GM18517 (cell line): Measurements from ENCODE around the gene MOV10.
A peak's percentile ranks its signal among the peaks of the same experiment; 100 is the strongest.

Experiments used
- ATAC-seq: cut with Tn5 transposase; IDR thresholded peaks from one replicate; pipeline ENCODE4 v1.9.1; 2021; ENCODE audit warnings: mild to moderate bottlenecking, moderate library complexity; ENCODE audit not compliant: unreplicated experiment

MOV10 gene

DNA sequence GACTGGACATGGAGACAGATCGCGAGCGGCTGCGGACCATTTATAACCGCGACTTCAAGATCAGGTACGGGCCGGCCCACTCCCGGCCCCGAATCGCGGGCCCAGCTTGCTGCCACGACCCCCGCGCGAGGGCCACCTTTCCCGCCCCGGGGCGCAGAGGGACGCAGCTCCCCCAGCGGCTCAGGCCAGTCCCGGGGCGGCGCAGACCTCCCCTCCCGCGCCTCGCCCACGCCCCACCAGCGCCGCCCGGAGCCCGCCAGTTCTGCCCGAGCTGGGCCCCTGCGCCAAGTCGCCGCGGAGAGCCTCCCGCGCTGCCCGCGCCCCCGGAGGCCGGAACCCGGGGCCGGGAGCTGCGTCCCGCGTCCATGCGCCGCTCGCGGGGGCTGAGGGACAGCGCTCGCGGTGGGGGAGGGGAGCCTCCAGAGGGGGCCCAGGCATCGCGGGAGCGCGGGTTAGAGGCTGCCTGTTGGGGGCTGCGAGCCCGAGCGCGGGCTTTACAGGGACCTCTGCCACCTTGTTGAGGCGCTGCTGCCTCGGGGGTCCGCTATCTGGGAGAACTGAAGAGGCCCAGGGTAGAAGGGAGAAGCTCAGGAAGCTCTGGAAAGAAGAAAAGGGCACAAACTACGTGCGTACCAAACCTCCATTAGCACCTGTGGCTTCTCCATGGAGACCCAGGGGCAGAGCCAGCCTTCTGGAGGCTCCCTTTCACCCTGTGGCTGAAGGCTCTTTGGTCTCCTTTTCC is 698 bp downstream of the MOV10 start:
- ATAC-seq: peak; percentile 15

DNA sequence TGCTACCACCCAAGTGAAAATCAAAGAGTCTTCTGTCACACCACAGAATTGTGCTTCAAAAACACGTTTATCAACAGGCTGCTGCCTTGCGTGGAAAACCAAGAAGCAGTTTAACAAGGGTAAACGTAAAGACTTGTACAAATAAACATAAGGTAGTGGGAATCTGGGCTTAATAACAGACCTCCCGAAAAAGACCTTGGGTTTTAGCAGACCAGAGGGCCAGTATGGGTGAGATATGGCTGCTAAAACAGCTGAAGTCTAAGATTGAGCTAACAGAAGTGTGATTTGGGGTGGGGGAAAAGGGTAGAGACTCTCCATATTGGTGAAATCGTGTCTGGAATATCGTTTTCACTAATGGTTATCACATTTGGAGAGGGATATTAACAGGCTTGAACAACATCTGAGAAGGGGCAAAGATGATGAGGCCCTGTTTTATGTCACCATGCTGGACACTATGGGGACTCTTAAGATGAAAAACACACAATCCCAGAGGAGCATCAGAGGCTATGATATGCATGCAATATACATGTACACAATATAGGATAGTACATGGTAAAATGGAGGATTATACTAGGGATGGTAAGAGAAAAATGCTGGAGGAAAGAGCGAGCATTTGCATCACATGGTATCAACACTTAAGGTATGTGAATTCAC is 1.4 kb downstream of the MOV10 start:
- no peak for ATAC-seq

DNA sequence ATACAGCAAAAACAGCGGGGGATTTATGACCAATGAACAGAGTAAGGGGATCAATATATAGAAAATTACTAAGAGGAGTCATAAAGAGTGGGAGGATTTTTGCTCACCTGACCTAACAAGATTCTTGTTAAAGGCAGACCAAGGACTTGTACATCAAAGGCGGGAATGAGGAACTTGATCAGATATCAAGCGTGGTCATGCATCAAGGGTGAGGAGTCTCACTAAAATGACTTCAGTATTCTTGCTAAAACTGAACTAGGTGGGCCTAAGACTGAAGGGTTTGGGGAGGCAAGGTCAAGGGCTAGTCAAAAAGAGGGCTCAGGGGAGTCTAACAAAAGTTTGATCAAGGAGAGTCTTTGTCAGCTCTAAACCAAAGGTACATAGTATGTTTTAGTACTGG is 2.1 kb downstream of the MOV10 start:
- ATAC-seq: no peak

DNA sequence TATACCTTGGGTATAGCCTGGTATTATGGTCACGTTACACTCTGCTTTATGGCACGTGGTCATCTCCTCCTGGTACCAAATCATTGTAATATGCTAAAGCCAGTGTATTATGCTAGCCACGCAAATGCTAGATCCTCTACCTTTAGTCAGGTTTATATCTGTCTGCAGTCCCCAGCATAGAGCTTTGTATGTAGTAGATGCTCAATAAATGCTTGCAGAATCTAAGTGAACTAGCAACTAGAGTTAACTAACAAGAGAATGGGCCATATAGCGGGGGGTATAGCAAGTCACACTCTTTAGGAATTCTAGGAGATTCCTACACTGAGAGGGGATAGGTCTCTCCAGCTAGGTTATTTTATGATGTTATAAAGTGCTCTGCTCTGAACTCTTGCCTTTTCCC is 3.0 kb downstream of the MOV10 start:
- no peak for ATAC-seq

DNA sequence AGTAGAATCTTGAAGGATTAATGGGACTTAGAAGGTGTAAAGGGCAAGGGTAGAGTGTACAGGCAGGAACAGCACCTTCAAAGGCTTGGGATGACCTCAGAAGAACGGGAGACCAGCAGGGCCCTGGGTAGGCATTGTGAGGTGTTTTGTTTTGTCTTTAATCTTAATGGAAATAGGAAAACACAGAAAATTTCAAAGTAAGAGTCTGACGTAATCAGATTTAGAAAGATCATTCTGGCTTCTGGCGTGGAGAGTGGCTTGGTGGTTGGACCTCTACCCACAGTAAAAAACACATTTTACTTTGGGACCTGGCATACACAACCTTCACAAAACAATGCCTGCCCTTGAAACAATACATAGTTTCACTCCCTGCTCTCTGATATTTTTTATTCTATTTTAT is 4.1 kb downstream of the MOV10 start:
- no peak for ATAC-seq

DNA sequence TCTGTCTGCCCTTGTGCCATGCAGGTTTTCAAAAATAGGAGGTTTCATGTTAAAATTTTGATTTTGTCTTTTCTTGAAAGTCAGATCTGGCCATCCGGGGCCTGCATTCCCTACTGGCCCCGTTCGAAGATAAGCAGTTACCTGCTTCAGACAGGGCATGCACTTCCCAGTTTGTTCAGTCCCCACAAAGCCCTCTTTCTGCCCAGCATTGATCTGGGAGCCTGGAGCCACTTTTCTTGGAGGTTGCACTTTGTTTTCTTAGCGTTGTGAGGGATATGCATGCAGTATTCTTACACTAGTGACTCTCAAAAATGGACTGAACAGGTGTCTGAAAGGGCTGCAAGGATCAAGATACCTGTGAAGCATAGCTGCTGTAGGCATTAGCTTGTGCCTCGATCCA is 11.5 kb downstream of the MOV10 start:
- no peak for ATAC-seq

DNA sequence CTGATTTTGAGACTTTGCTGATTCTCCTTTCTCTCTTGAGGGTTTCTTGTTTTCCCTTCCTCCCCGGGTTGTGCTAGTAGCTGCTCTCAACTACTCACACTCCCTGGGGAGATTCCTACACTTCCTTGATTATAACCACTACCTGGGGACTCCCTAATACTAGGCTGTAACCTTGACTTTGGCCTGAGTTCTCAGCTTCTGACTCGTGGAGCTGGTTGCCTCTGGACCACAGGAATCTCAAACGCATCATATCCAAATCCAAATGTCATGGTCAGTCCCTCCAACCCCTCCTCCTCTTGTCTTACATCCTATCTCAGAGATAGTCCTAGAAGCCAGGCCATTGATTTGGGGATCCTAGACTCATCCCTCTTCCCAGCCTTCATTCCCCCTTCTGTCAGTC is 12.0 kb downstream of the MOV10 start:
- no peak for ATAC-seq

DNA sequence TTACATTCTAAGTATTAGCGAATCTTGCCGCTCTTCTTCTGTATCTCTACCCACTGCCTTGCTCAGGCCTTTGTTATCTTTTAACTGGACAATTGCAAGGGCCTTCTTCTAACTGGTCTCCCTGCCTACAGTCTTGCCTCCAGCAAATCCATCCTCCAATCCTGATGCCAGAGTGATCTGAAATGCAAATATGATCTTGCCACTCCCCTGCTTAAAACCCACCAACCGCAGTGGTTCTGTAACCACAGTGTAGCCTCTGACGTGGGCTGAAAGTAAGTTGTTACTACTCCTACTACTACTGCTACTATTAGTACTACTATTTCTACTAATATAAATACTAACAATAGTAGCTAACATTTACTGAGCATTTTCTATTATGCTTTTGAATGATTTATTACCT is 12.4 kb downstream of the MOV10 start:
- no peak for ATAC-seq

DNA sequence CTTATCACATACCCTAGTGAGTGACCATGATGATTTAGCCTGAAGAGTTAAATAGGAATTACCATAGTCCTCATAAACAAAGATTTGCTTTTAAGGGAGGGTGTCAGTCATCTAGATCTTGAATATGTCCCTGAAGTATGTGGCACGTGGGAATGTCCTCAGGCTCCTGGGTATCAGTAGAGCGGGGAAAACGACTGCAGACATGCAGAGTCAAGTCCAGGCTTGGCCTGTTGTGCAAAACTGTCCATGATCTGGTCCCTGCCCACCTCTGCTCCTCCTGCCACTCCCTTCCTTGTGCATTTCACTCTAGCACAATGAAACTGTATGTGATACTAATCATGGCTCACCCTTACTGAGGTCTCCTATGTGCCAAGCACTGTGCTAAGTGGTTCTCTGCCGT is 12.9 kb downstream of the MOV10 start:
- ATAC-seq: no peak

DNA sequence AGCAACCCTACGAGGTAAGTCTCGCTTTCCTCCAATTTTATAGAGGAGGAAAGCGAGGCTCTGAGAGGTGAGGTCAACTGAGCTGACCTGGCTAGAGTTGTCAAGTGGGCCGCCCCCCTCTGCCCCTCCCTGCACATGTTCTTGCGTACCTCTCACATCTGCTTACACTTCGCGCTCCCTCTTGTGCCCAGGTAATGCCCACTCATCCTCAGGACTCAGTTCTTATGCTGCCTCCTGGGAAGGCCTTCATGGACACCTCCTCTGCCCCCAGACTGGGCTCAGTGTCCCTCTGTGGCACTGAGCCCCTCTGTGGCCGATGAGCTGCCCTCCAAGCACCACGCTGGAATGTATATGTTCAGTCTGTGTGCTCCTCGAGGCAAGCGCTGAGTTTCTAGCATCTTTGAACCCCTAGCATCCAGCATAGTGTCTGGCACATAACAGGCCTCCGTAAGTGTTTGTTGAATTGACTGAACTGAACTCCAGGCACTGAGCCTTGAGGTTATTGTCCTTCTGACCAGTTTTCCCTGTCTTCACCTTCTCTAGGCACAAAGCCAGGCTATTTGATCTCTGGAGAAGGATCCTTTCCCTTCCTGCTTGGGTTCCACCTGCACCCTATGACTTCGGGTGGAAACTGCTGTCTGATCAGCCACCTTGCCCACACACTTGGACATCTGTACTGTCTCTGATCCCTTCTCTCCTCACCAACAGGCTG is 13.5 kb downstream of the MOV10 start:
- ATAC-seq: no peak

DNA sequence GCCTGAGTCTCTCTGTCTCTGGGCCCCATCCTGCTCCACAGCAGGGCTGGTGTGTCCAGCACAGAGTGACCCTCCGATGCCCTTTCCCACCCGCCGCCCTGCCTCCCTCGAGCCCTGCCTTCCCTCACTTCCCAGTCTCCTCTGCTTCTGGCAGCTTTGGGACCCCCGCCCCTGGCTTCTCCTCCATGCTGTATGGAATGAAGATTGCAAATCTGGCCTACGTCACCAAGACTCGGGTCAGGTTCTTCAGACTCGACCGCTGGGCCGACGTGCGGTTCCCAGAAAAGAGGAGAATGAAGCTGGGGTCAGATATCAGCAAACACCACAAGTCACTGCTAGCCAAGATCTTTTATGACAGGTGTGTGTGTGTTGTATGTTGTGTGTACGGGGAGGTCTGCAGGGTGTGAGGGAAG is 14.3 kb downstream of the MOV10 start:
- no peak for ATAC-seq

DNA sequence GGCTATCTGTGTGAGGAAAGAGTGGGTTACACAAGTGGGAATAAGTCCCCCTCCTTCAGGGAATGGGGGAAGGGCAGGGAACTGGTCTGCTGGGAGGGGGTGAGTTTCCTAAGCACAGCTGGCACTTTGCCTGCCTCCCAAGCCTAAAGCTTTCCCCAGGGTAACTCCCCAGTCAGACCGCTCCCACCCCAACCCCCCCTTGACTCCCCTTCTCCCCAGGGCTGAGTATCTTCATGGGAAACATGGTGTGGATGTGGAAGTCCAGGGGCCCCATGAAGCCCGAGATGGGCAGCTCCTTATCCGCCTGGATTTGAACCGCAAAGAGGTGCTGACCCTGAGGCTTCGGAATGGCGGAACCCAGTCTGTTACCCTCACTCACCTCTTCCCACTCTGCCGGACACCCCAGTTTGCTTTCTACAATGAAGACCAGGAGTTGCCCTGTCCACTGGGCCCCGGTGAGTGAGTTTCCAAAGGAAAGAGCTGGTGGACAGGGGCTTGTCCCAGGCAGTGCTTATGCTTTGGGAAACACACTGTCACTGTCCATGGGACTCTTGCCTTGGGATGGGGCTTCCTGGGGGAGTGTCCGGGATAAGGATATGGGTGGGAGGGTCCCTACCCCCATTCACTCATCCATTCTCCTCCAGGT is 14.9 kb downstream of the MOV10 start:
- ATAC-seq: no peak

DNA sequence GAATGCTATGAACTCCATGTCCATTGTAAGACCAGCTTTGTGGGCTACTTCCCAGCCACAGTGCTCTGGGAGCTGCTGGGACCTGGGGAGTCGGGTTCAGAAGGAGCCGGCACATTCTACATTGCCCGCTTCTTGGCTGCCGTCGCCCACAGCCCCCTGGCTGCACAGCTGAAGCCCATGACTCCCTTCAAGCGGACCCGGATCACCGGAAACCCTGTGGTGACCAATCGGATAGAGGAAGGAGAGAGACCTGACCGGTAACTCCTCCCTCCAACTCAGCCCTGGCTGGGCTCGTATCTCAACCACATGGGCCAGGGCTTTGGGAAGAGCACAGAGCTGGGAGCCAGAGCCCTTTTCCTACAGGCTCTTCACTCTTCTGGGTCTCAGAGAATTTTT is 15.4 kb downstream of the MOV10 start:
- no peak for ATAC-seq

DNA sequence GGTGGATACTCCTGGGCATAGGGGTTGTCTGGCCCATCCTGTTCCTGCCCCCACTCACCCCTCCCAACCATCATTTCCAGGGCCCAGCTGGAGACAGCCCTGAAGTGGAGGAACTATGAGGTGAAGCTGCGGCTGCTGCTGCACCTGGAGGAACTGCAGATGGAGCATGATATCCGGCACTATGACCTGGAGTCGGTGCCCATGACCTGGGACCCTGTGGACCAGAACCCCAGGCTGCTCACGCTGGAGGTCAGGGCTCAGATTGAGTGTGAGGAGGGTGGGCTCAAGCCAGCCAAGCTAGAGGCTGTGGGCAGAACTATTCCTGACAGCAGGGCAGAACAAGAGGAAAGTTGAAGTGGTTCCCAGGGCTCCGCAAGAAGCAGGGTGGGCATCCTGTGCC is 18.2 kb downstream of the MOV10 start:
- no peak for ATAC-seq

DNA sequence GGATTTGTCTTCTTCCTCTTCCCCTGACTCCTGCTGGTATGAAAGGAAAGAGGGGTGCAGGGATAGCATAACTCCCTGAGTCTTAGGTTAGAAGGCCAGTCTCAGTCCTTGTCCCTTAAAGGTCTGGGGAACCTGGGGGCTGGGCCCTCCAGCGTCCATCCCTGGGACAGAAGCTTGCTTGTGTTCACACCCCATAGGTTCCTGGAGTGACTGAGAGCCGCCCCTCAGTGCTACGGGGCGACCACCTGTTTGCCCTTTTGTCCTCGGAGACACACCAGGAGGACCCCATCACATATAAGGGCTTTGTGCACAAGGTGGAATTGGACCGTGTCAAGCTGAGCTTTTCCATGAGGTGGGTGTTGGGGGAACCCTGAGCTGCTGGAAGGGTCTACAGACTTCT is 19.4 kb downstream of the MOV10 start:
- ATAC-seq: no peak

DNA sequence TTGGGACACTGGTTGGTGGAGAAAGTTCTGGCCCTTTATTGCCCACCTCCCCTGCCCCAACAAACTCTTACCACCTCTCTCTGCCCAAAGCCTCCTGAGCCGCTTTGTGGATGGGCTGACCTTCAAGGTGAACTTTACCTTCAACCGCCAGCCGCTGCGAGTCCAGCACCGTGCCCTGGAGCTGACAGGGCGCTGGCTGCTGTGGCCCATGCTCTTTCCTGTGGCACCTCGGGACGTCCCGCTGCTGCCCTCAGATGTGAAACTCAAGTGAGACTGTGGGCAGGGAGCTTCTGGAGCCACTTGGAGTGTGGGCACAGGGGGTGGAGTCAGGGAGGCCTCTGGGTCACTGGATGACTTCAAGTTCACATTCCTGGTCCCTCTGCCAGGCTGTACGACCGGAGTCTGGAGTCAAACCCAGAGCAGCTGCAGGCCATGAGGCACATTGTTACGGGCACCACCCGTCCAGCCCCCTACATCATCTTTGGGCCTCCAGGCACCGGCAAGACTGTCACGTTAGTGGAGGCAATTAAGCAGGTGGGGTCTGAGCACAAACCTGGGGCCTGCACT is 20.0 kb downstream of the MOV10 start:
- ATAC-seq: no peak

DNA sequence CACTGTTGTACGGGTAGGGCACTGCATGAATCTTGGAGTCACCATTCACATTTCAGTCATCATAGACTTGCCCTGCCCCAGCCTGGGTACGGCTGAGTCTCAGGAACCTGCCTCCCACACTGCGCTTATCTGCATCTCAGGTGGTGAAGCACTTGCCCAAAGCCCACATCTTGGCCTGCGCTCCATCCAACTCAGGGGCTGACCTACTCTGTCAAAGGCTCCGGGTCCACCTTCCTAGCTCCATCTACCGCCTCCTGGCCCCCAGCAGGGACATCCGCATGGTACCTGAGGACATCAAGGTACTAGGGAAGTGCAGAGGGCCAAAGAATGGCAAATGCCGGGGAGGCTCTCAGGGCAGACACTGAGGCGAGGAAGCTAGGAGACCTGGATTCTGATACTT is 20.8 kb downstream of the MOV10 start:
- ATAC-seq: no peak

DNA sequence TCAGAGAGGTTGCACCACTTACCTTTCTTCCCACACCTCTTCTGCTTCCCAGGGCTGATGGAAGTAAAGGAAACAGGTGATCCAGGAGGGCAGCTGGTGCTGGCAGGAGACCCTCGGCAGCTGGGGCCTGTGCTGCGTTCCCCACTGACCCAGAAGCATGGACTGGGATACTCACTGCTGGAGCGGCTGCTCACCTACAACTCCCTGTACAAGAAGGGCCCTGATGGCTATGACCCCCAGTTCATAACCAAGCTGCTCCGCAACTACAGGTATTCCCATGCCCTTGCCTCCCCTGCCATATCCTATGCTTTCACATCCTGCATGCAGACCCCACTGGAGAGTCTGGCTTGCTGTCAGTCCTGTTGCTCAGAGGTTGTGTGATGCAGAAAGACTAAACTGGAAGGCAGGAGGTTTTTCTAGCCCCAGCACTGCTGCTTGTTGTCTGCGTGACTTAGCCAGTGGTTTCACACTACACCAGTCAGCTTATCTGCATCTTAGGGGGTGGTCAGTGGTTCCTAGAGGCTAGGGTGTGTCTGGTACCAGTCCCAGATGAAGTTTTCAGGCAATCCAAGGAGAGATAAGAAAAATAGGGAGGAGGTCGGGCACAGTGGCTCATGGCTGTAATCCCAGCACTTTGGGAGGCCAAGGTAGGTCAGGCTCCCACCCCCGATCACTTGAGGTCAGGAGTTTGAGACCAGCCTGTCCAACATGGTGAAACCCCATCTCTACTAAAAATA is 22.3 kb downstream of the MOV10 start:
- ATAC-seq: no peak

DNA sequence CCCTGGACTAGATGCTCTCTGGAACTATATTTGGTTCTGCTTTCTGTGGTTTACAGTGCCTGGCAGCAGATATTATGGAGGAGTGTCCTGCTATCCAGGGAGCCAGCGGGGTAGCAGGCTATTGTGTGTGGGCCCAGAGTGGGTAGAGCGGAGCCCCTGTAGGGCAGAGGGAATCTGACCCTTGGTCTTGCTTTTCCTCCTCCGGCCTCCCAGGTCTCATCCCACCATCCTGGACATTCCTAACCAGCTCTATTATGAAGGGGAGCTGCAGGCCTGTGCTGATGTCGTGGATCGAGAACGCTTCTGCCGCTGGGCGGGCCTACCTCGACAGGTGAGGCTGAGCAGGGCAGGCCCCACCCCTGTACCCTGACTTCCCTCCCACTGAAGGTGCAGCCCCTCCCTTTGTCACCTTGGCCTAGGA is 23.3 kb downstream of the MOV10 start:
- no peak for ATAC-seq
